Gastrocnemius medialis (tissue), 4 donors: ENCODE results near the gene TELO2. TPM values are rescaled to one million over a fixed set of nuclear protein-coding genes. Genes with fewer than 3 reads are reported as not detected.

Source experiments
- ATAC-seq, 2 donors: fragments of 150-250 bp; one replicate each; pipeline ENCODE4 v1.9.1; 2016
- DNase-seq, 2 donors: peaks; one replicate each; pipeline ENCODE4 v3.0.0-alpha.2; 2019
- H3K27ac ChIP-seq, 4 donors: fragments of 200-600 bp; sonication (generic); 1 replicate in 1 of 4; 2 replicates in 3 of 4; pipeline ENCODE4 v1.5.1; 2016 to 2018; ENCODE audit warnings: mild to moderate bottlenecking in 2 of 4, moderate library complexity in 1 of 4
- H3K27me3 ChIP-seq, 3 donors: fragments of 200-600 bp; sonication (generic) in 2 of 3; 1 replicate in 1 of 3; 2 replicates in 2 of 3; pipeline versions ENCODE4 v1.5.1 to v1.6.0; 2016 to 2019; ENCODE audit warnings: mild to moderate bottlenecking in 1 of 3, moderate library complexity in 1 of 3
- H3K36me3 ChIP-seq, 2 donors: fragments of 200-600 bp; sonication (generic) in 1 of 2; one replicate each; pipeline ENCODE4 v1.5.1; 2017 to 2018
- H3K4me1 ChIP-seq, 2 donors: fragments of 200-600 bp; sonication (generic) in 1 of 2; one replicate each; pipeline ENCODE4 v1.5.1; 2016 to 2017; ENCODE audit warnings: mild to moderate bottlenecking in 2 of 2
- H3K4me3 ChIP-seq, 4 donors: fragments of 200-600 bp; sonication (generic) in 3 of 4; 1 replicate in 1 of 4; 2 replicates in 3 of 4; pipeline ENCODE4 v1.5.1; 2016 to 2019; ENCODE audit warnings: mild to moderate bottlenecking in 2 of 4
- H3K9me3 ChIP-seq, 3 donors: fragments of 200-600 bp; sonication (generic) in 2 of 3; 1 replicate in 1 of 3; 2 replicates in 2 of 3; pipeline ENCODE4 v1.5.1; 2016 to 2019
- CTCF ChIP-seq, 5 experiments: fragments of 450-650 bp in 3 of 5; fragments of 200-600 bp in 2 of 5; sonication (generic) in 2 of 5; IDR thresholded peaks in 4 of 5; conservative IDR thresholded peaks in 1 of 5; 1 replicate in 4 of 5; 2 replicates in 1 of 5; pipeline ENCODE4 v1.5.1; 2016 to 2019; ENCODE audit warnings: antibody characterized with exemption in 5 of 5, mild to moderate bottlenecking in 3 of 5, moderate library complexity in 3 of 5
- POLR2A ChIP-seq, 2 donors: fragments of 450-650 bp; IDR thresholded peaks; one replicate each; pipeline ENCODE4 v1.6.1; 2017; ENCODE audit warnings: antibody characterized with exemption in 2 of 2, mild to moderate bottlenecking in 2 of 2, moderate library complexity in 2 of 2
- in situ Hi-C, 4 donors: fragments of 200-750 bp; cut with MboI; loops; one replicate each; pipeline versions ENCODE4 v1.15.0 to v1.8.0; 2017; ENCODE audit warnings: low sequenced_read_pairs in 4 of 4
- intact Hi-C: fragments of 100-400 bp; cut with DNase I; formaldehyde crosslinking; loops from one replicate; pipeline ENCODE4 v1.15.1; 2023; ENCODE audit warnings: low total_unique reads
- total RNA-seq, 4 donors: library from RNA; depleted of rRNA; stranded (reverse); fragments of >200 nt; gene quantifications; one replicate each; pipeline versions ENCODE4 v1.1.0 to v1.2.3, GENCODE V29; 2016

TELO2 gene
- total RNA-seq, 4 donors from 2014 or later, result 2.9 to 11.2 (median 9.8) TPM

GRCh38 chr16:1445518-1446203 lies 47.5 kb upstream of the TELO2 start:
- H3K27me3 ChIP-seq, result no peaks in the 10 kb centered on the region
- intact Hi-C loops (no loop called here), in situ Hi-C loops (no loop called here)
- DNase-seq, result no peak
- H3K9me3 ChIP-seq, result no peaks in the 10 kb centered on the region
- peaks cover 0 to 51% of the 10 kb centered on the region in 2 donors for H3K36me3 ChIP-seq
- TF ChIP-seq POLR2A (IDR thresholded peaks at IDR 0.05) (no peak), CTCF (IDR thresholded peaks at IDR 0.05 in 4 of 5, conservative IDR thresholded peaks at IDR 0.05 in 1 of 5) (no peak)
- H3K27ac ChIP-seq, result no peak overlapping the region
- no peak for ATAC-seq
- no peak overlapping the region for H3K4me3 ChIP-seq
- no peaks in the 10 kb centered on the region for H3K4me1 ChIP-seq

GRCh38 chr16:1446296-1447080 lies 46.7 kb upstream of the TELO2 start:
- intact Hi-C loops (no loop called here), in situ Hi-C loops (no loop called here)
- H3K4me1 ChIP-seq, result no peaks in the 10 kb centered on the region
- H3K36me3 ChIP-seq, result peaks cover 0 to 59% of the 10 kb centered on the region in 2 donors
- TF ChIP-seq CTCF (IDR thresholded peaks at IDR 0.05 in 4 of 5, conservative IDR thresholded peaks at IDR 0.05 in 1 of 5) (no peak), POLR2A (IDR thresholded peaks at IDR 0.05) (no peak)
- H3K9me3 ChIP-seq, result no peaks in the 10 kb centered on the region
- H3K27me3 ChIP-seq, result no peaks in the 10 kb centered on the region
- H3K4me3 ChIP-seq, result no peak overlapping the region
- H3K27ac ChIP-seq, result no peak overlapping the region
- ATAC-seq, result no peak
- DNase-seq, result no peak

- in situ Hi-C loops, result no loop called here
- Histone ChIP-seq H3K9me3 (no peaks in the 10 kb centered on the region), H3K36me3 (peaks cover 0 to 74% of the 10 kb centered on the region in 2 donors), H3K27me3 (no peaks in the 10 kb centered on the region), H3K4me3 (no peak overlapping the region), H3K27ac (no peak overlapping the region), H3K4me1 (no peaks in the 10 kb centered on the region)
- no peak for ATAC-seq
- TF ChIP-seq CTCF (IDR thresholded peaks at IDR 0.05 in 4 of 5, conservative IDR thresholded peaks at IDR 0.05 in 1 of 5) (no peak), POLR2A (IDR thresholded peaks at IDR 0.05) (no peak)
- DNase-seq, result no peak
- intact Hi-C loops, result no loop called here
Measured at GRCh38 chr16:1447965-1448364, 45.2 kb upstream of the TELO2 start.

- H3K4me3 ChIP-seq, result no peak overlapping the region
- H3K27ac ChIP-seq, result no peak overlapping the region
- DNase-seq, result no peak
- H3K36me3 ChIP-seq, result peaks cover 0 to 81% of the 10 kb centered on the region in 2 donors
- no peaks in the 10 kb centered on the region for H3K9me3 ChIP-seq
- intact Hi-C loops, result no loop called here
- no peaks in the 10 kb centered on the region for H3K4me1 ChIP-seq
- no peak for ATAC-seq
- H3K27me3 ChIP-seq, result no peaks in the 10 kb centered on the region
- in situ Hi-C loops, result no loop called here
- TF ChIP-seq CTCF (IDR thresholded peaks at IDR 0.05 in 4 of 5, conservative IDR thresholded peaks at IDR 0.05 in 1 of 5), result no peak
- TF ChIP-seq POLR2A (IDR thresholded peaks at IDR 0.05), result no peak
Measured at GRCh38 chr16:1448536-1449116, 44.5 kb upstream of the TELO2 start.
